HL-60 (cell line): ENCODE results near the gene A3GALT2.

Experiments used
- DNase-seq, 2 experiments: peaks; one replicate each; pipeline ENCODE4 v3.0.0-alpha.2; 2010 to 2020; ENCODE audit warnings: low read depth in 1 of 2, low spot score in 1 of 2
- H3K27ac ChIP-seq: fragments of 250-450 bp; sonication (Bioruptor Pico); replicated peaks from 2 replicates; pipeline ENCODE4 v1.5.1; 2020; ENCODE audit warnings: mild to moderate bottlenecking, moderate library complexity
- H3K27me3 ChIP-seq: fragments of 250-450 bp; sonication (Bioruptor Pico); 2 replicates; pipeline ENCODE4 v1.5.1; 2021; ENCODE audit warnings: mild to moderate bottlenecking, moderate library complexity; ENCODE audit not compliant: insufficient read depth, poor library complexity, severe bottlenecking
- H3K4me3 ChIP-seq: replicated peaks from 2 replicates; pipeline ENCODE4 v1.5.1; 2011; ENCODE audit warnings: mild to moderate bottlenecking, control low read depth, low read length; ENCODE audit not compliant: insufficient read depth
- CTCF ChIP-seq: IDR thresholded peaks from one replicate; pipeline ENCODE4 v1.5.1; 2011; ENCODE audit warnings: low read length, control low read depth, inconsistent platforms; ENCODE audit not compliant: insufficient read depth
- GABPA ChIP-seq: IDR thresholded peaks from 2 replicates; pipeline ENCODE4 v1.6.1; 2012; ENCODE audit warnings: low read depth
- POLR2AphosphoS5 ChIP-seq: IDR thresholded peaks from 2 replicates; pipeline ENCODE4 v1.6.1; 2012; ENCODE audit warnings: low read depth
- REST ChIP-seq: IDR thresholded peaks from 2 replicates; pipeline ENCODE4 v1.6.1; 2012; ENCODE audit warnings: low read depth; ENCODE audit not compliant: insufficient replicate concordance
- SPI1 ChIP-seq: IDR thresholded peaks from 2 replicates; pipeline ENCODE4 v1.6.1; 2012; ENCODE audit warnings: low read depth, mild to moderate bottlenecking, borderline replicate concordance

Gene A3GALT2

GRCh38 chr1:33344896-33345560, 24.1 kb upstream of the A3GALT2 start:
- no peak overlapping the region for H3K4me3 ChIP-seq
- no peak overlapping the region for H3K27ac ChIP-seq
- TF ChIP-seq CTCF (no peak), GABPA (no peak), SPI1 (no peak), REST (no peak)
- H3K27me3 ChIP-seq: no peaks in the 10 kb centered on the region
- DNase-seq: no peak

GRCh38 chr1:33343539-33343938, 22.6 kb upstream of the A3GALT2 start:
- TF ChIP-seq REST: no peak
- no peak for TF ChIP-seq GABPA
- no peak for TF ChIP-seq SPI1
- TF ChIP-seq POLR2AphosphoS5: no peak
- TF ChIP-seq CTCF: no peak
- no peak overlapping the region for H3K27ac ChIP-seq
- no peak for DNase-seq
- no peaks in the 10 kb centered on the region for H3K27me3 ChIP-seq
- H3K4me3 ChIP-seq: no peak overlapping the region

- no peak overlapping the region for H3K4me3 ChIP-seq
These were observed 21.3 kb upstream of the A3GALT2 start for GRCh38 chr1:33342041-33342723.

More at GRCh38 chr1:33342041-33342723, 21.3 kb upstream of the A3GALT2 start:
- H3K27me3 ChIP-seq: no peaks in the 10 kb centered on the region
- DNase-seq: no peak
- TF ChIP-seq POLR2AphosphoS5: no peak
- no peak for TF ChIP-seq SPI1
- TF ChIP-seq GABPA: no peak
- no peak for TF ChIP-seq REST
- no peak overlapping the region for H3K27ac ChIP-seq
